Lower leg skin (tissue), 3 donors: ENCODE results near the gene AP2A1.

ENCODE experiments used
- CTCF ChIP-seq, 3 donors: fragments of 450-650 bp; IDR thresholded peaks; one replicate each; pipeline ENCODE4 v1.5.1; 2016; ENCODE audit warnings: antibody characterized with exemption in 3 of 3, mild to moderate bottlenecking in 3 of 3, moderate library complexity in 2 of 3
- POLR2A ChIP-seq, 2 donors: fragments of 450-650 bp; IDR thresholded peaks; one replicate each; pipeline ENCODE4 v1.6.1; 2016 to 2017; ENCODE audit warnings: antibody characterized with exemption in 2 of 2, mild to moderate bottlenecking in 1 of 2, moderate library complexity in 1 of 2

GRCh38 chr19:49741210-49741844 lies 25.5 kb upstream of the AP2A1 start:
- no peak for TF ChIP-seq POLR2A (IDR thresholded peaks at IDR 0.05)
- TF ChIP-seq CTCF (IDR thresholded peaks at IDR 0.05) = no peak
